Stimulated activated CD8-positive, alpha-beta memory T cell treated with anti-CD3 and anti-CD28 coated beads, Interleukin-7, amount 100 ng/mL, for 1 hour (primary cell): ENCODE results near the gene PPP1R3G.
"Not testable (repeated sequence)": the region's sequence is repeated elsewhere in the genome, so short reads cannot be mapped to it uniquely, and the experiment has no call there.

Experiments used
- DNase-seq, 2 donors: peaks; one replicate each; pipeline ENCODE4 v3.0.0-alpha.2; 2020; ENCODE audit warnings: low read depth in 2 of 2

Gene PPP1R3G

DNA sequence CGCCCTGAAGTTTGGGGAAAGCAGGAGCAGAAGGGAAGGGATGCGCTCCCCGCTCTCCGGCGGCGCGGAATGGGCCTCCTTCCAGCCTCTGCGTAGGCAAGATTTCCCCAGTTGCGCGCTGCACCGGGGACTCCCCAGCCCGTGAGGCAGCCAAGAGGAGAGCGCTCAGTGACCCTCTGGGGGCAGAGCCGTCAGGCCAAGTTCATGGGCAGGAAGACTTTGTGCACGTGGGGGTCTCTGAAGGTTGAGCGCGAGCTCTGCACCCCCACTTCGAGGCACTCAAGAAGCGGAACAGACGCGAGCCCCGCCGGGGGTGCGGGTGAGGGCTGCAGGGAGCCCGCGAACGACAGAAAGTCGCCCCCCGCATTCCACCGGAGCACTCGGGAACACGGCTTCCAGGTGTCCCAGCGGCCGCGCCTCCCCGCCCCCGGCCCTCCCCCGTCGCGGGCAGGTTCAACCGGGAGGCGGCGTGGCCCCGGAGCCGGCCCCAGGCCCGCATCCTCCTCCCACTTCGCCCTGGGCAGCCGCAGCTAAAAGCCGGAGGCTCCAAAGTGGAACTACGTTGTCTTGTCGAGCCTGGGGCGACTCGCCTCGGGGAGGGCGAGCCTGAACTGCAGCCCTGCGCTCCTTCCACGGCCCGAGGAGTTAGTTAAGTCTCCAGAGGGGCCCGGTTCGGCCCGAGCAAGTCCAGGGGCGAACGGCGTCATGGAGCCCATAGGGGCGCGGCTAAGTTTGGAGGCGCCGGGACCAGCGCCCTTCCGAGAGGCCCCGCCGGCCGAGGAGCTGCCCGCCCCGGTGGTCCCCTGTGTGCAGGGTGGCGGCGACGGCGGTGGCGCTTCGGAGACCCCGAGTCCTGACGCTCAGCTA is at the start of gene PPP1R3G:
Gene PPP1R3G (plus strand): TSS at position 561 of the 867 bp plus-strand sequence. CDS start 145 bp downstream, at position 706.
- no peak for DNase-seq

GRCh38 chr6:5036269-5036668 is 48.9 kb upstream of the PPP1R3G start:
- no peak for DNase-seq

DNA sequence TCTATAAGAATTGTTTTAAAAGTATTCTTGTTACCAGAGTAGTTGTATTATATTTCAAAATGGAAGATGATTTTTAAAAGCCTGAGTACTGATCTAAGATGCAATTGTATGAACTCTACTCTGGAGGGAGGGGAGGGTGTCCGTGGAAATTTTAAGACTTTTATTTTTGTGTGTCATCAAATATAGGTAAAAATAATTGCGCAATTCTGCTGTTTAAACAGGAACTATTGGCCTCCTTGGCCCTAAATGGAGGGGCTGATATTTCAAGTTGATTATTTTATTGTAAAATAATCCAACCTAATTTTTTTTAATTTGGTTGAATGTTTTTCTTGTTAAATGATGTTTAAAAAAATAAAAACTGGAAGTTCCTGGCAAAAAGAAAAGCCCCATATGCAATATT is 43.2 kb upstream of the PPP1R3G start:
- DNase-seq, result no peak

DNA sequence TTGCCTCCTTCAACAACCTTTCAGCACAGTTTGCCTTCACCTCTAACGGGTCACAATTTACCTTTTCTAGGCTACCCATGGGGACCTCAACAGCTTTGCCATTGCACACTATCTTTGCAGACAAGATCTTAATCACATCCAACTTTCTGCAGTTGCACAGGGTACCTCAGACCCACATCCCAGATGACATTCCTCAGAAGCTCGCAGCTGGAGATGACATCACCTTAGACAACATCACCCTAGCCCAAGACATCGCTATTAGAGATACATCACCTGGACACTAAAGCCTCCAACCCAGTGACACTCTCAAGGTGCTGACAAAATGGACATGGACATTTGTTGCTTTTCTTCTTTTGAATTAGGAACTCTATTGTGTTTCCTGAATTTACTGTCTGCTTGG is 42.7 kb upstream of the PPP1R3G start:
- no peak for DNase-seq

- DNase-seq, result no peak
Measured at GRCh38 chr6:5044866-5045265, 40.3 kb upstream of the PPP1R3G start.

- no peak for DNase-seq
Measured at GRCh38 chr6:5045416-5045815, 39.7 kb upstream of the PPP1R3G start.

GRCh38 chr6:5046430-5046829 is 38.7 kb upstream of the PPP1R3G start:
- no peak for DNase-seq

- no peak for DNase-seq
Measured at GRCh38 chr6:5050009-5050408, 35.1 kb upstream of the PPP1R3G start.

GRCh38 chr6:5051394-5051793 is 33.7 kb upstream of the PPP1R3G start:
- DNase-seq, result no peak

DNA sequence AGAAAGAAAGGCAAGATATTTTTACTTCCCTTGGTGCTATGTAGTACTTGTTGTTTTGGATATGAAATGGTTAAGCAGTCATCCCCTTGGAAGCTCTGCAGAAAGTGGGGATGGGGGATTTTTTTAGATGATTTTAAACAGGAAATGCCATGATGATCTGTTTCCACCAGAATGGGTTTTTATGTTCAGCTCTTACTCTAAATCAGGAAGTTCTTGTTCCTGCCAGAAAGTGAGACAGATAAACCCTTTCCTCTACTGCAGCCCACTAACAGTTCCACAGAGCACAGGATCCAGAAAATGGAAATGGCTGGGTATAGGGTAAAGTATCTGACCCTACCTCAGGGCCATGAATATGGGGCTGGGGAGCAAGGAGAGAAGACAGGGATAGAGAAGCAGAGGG is 32.1 kb upstream of the PPP1R3G start:
- no peak for DNase-seq

DNA sequence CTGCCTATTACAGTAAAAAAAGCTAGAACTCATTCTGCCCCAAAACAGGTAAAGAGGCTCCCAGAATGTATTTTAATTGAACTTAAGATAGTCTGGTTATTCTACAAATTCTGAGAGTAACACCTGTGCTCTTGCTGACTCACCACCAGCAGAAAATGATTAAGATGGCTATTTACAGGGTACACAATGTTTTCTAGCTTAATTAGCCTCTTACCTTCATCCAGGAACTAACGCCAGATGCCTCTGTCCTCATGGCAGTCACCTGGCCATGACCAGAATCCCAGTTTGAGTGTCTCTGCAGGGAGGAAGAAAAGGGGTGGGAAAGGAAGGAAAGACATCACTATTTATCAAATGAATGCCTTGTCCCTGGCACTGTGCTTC is 31.3 kb upstream of the PPP1R3G start:
- DNase-seq, result no peak

GRCh38 chr6:5054245-5054873 is 30.8 kb upstream of the PPP1R3G start:
- no peak for DNase-seq

- DNase-seq, result no peak
Measured at GRCh38 chr6:5055118-5055517, 30.0 kb upstream of the PPP1R3G start.

DNA sequence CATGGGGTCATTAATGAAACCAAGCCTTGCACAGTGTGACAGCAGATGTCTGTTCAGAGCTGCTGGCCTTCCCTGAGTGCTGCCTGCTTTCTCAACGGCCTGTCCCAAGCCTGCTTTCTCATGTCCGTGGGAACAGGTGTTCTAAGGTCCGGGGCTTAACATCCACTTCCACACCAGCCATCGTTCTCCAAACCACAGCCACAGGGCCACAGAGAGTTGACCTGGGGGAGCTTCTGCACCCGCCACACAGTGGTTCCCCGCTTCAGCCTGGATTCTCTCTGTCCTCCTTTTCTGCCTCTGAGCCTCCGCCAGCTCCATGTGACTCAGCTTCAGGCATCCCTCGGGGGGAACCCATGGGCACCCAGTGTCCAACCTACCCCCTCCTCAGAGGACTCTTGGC is 26.9 kb upstream of the PPP1R3G start:
- DNase-seq, result no peak

DNA sequence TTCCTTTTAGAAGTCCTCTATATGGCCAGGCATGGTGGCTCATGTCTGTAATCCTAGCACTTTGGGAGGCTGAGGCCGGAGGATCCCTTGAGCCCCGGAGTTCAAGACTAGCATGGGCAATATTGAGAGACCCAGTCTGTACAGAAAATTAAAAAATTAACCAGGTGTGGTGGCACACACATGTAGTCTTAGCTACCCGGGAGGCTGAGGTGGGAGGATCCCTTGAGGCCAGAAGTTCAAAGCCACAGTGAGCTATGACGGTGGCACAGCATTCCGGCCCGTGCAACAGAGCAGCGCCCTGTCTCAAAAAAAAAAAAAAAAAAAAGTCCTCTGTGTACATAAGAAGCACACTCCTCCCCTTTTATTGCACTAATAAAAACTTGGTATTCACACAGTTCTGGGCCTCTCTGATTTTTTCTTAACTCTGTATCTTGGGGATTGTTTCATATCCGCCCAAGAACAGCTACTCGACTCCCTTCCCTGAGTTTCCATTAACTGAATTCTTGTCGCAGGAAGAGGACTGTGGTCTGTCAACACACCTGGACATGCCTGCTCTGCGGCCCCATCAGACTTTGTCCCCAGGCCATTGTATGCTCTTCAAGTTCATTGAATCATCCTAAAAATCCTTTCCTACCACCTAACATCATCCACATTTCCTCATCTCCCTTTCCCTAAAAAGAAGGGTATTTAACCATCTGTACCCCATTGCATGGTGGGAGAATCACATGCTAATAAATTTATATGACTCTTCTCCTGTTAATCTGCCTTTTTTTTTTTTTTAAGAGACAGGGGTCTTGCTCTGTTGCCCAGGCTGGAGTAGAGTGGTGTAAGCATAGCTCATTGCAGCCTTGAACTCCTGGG is 25.9 kb upstream of the PPP1R3G start:
- no peak for DNase-seq

DNA sequence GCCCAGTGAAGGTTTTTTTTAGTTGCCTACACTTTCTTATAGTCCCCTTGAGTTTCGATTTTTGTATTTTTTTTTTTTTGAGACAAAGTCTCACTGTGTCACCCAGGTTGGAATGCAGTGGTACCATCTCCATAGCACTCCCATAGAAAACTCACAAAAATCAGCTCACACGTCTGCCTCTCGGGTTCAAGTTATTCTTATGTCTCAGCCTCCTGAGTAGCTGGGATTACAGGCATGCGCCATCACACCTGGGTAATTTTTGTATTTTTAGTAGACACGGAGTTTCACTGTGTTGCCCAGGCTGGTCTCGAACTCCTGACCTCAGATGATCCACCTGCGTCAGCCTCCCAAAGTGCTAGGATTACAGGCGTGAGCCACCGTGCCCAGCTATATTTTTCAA is 24.7 kb upstream of the PPP1R3G start:
- not testable (repeated sequence) for DNase-seq

GRCh38 chr6:5061152-5061551 is 24.0 kb upstream of the PPP1R3G start:
- no peak for DNase-seq

- no peak for DNase-seq
Measured at GRCh38 chr6:5063617-5064016, 21.5 kb upstream of the PPP1R3G start.

DNA sequence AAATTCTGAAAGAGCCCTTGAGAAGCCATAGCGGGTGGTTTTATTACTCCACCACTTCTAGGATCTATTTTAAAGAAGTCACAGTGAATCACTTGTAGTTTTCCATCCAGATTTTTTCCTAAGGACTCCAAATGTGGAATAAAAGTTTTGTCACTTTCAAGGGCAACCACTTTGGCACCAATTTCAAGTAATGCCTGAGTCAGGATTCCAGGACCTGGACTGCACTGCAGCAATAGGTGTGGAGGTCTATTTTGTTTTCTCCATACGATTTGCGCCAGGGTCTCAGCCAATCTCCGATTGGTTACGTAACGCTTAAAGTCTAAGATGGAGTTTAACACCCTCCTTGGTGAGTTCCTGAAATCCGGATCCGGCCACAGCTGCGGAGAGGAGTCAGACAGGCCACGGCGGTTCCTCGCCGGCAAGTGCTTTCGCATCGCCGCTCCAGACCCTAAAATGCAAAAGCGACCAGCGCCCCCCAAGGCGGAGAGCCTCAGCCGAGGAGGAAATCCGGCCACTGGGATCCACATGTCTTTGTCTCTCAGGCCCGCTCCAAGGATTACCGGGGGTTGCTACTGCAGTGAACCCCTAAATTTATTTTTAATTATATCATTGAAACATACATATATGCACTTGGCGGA is 18.6 kb upstream of the PPP1R3G start:
- no peak for DNase-seq

DNA sequence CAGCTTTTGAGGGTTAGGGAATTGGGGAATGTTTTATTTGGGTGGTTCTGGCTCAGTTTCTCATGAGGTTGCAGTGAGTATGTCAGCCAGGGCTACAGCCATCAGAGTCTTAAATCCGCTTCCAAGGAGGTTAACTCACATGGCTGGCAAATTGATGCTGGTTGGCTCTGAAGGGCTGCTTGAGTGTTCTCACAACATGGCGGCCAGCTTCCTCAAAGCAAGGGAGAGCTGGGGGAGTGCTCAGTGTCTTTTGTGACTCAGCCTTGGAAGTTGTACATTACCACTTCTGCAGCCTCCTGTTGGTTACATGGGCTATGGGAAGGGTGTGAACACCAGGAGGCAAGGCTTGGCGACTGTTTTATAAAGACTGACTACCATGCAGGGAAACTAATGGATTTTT is 17.8 kb upstream of the PPP1R3G start:
- no peak for DNase-seq

DNA sequence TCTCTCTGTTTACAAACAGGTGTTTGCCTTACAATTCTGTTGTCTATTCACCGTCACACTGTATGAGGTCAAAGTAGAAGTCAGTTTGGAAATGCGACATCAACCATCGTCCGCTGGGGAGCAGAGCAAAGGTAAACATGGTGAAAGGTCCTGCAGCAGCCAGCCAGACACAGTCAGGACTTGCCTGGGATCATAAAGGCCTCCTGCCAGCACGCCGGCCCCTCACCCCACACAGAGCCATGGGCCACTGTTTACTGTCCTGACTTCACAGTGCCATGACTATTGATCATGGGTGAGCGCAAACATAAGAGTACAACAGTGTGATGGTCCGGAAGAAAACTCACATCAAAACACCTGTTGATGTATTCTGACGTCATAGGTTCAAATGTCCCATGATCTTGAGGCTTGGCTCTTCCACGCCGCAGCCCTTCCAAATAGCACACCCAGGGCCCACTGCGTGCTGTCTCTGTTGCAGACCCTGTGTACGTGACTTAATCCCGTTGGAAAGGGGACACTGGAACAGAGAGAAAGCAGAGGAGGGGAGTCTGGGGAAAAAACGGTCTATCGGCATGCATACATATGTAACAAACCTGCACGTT is 16.9 kb upstream of the PPP1R3G start:
- no peak for DNase-seq

DNA sequence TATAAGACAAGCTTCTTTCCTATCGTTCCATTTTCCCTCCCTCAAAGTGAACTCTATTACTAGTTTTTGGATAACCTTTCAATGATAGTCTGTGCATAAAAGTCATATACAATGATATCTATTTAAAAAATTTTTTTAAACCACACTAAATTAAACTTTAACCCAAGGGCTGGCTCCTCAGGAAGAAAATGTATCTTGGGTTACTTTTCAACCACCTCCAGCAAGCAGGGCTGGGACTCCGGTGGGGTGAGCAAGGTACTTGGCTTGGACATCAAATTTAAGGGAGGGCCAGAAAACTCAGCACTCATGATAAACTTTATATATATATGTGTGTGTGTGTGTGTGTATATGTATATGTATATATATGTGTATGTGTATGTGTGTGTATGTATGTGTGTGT is 13.9 kb upstream of the PPP1R3G start:
- DNase-seq, result no peak
